Vagina (tissue), 2 donors: ENCODE measurements around the gene FMO5.

Source experiments
- CTCF ChIP-seq, 3 experiments: fragments of 450-650 bp in 2 of 3; fragments of 200-600 bp in 1 of 3; sonication (generic) in 1 of 3; IDR thresholded peaks; one replicate each; pipeline ENCODE4 v1.5.1; 2017 to 2019; ENCODE audit warnings: antibody characterized with exemption in 3 of 3, mild to moderate bottlenecking in 2 of 3, moderate library complexity in 2 of 3
- POLR2A ChIP-seq, 2 donors: fragments of 450-650 bp; IDR thresholded peaks; one replicate each; pipeline ENCODE4 v1.6.1; 2017; ENCODE audit warnings: antibody characterized with exemption in 2 of 2, mild to moderate bottlenecking in 2 of 2, moderate library complexity in 2 of 2
- POLR2AphosphoS5 ChIP-seq, 2 donors: sonication (generic); formaldehyde crosslinking; IDR thresholded peaks; one replicate each; pipeline ENCODE4 v1.9.0; 2017; ENCODE audit warnings: antibody characterized with exemption in 2 of 2, mild to moderate bottlenecking in 2 of 2, low read depth in 1 of 2; ENCODE audit not compliant: insufficient read depth in 1 of 2

DNA sequence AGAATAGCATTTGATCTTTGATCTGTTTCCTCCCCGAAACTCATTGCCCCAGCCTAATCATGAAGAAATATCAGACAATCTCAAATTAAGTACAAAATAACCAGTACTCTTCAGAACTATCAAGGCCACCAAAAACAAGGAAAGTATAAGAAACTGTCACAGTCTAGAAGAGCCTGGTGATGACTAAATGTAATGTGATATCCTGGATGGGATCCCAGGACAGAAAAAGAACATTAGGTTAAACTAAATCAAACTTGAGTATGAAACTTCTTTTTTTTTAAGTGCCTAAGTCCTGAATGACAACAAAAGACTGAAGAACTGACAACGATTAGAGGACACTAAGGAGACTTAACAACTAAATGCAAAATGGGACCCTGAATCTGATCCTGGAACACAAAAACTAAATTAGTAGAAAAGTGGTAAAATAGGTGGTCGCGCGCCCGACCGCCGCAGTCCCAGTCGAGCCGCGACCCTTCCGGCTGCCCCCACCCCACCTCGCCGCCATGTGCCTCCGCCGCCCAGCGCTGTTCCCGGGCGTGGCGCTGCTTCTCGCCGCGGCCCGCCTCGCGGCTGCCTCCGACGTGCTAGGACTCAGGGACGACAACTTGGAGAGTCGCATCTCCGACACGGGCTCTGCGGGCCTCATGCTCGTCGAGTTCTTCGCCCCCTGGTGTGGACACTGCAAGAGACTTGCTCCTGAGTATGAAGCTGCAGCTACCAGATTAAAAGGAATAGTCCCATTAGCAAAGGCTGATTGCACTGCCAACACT lies 47.3 kb downstream of the FMO5 start:
- no peak for TF ChIP-seq CTCF (IDR thresholded peaks at IDR 0.05)
- no peak for TF ChIP-seq POLR2A (IDR thresholded peaks at IDR 0.05)
- TF ChIP-seq POLR2AphosphoS5 (IDR thresholded peaks at IDR 0.05; ENCODE audit: insufficient read depth in 1 of 2, low read depth in 1 of 2): no peak
